GM12864 (cell line): Measurements from ENCODE around the gene SYT3.

Experiments
- DNase-seq: peaks from one replicate; pipeline ENCODE4 v3.0.0-alpha.2; 2011; ENCODE audit warnings: low read depth
- H3K4me3 ChIP-seq: 2 replicates; pipeline ENCODE4 v1.5.1; 2011; ENCODE audit warnings: mild to moderate bottlenecking, low read depth, low read length, control low read depth
- CTCF ChIP-seq: IDR thresholded peaks from 2 replicates; pipeline ENCODE4 v1.5.1; 2011; ENCODE audit warnings: low read depth, mild to moderate bottlenecking, moderate library complexity, low read length, control low read depth, inconsistent platforms; ENCODE audit errors: missing control alignments

SYT3 gene

GRCh38 chr19:50654882-50655281 is 15.2 kb upstream of the SYT3 start:
- DNase-seq: no peak
- no peak overlapping the region for H3K4me3 ChIP-seq
- TF ChIP-seq CTCF: no peak

- no peak for DNase-seq
- no peak for TF ChIP-seq CTCF
Observed at GRCh38 chr19:50652722-50653121, 13.0 kb upstream of the SYT3 start.

GRCh38 chr19:50651174-50651573 is 11.5 kb upstream of the SYT3 start:
- no peak overlapping the region for H3K4me3 ChIP-seq
- no peak for DNase-seq
- no peak for TF ChIP-seq CTCF

More at GRCh38 chr19:50652722-50653121, 13.0 kb upstream of the SYT3 start:
- H3K4me3 ChIP-seq: no peak overlapping the region

GRCh38 chr19:50649433-50650391 is 10.0 kb upstream of the SYT3 start, which contains the start of gene C19orf81:
C19orf81 (plus strand) TSS chr19:50649445; CDS start chr19:50649445, 0 bp downstream.
- H3K4me3 ChIP-seq: no peak within 1 kb of the TSS
- no peak for DNase-seq
- TF ChIP-seq CTCF: no peak

- TF ChIP-seq CTCF: no peak
- DNase-seq: no peak
Observed at GRCh38 chr19:50648659-50649058, 9.0 kb upstream of the SYT3 start.

GRCh38 chr19:50647879-50648615 is 8.4 kb upstream of the SYT3 start:
- no peak overlapping the region for H3K4me3 ChIP-seq
- no peak for DNase-seq
- no peak for TF ChIP-seq CTCF

More at GRCh38 chr19:50648659-50649058, 9.0 kb upstream of the SYT3 start:
- no peak overlapping the region for H3K4me3 ChIP-seq
